Measurements from ENCODE around the gene LGI1.
A peak's percentile ranks its signal among the peaks of the same experiment; 100 is the strongest.
"Not testable (repeated sequence)": the region's sequence is repeated elsewhere in the genome, so short reads cannot be mapped to it uniquely, and the experiment has no call there.

The LGI1 gene

DNA sequence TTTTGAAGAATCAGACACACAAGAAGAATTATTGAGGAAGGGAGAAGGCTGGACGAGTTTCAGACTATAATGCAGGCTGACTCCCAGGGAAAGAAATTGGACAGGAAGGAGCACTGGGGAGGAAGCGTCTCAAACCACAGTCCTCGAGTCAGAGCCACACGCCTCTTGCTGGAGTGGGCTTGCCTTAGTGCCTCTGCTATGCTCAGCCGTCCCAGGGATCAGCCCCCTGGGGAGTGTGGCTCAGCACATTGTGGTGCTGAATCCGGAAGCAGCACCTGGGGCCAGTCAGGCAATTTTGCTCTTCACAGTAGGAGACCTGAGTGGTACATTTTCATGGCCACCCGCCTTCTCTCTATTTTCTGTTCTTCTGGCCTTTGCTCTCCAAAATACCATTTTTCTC lies 68.6 kb downstream of the LGI1 start:
- ATAC-seq (ENCODE audit: low read depth) (0 out of 3 replicates have a peak, but pooled peaks have one; percentile 19), DNase-seq (ENCODE audit: low spot score) (no peak)
- H3K9me3 ChIP-seq (ENCODE audit: severe bottlenecking): no peaks in the 10 kb centered on the region

DNA sequence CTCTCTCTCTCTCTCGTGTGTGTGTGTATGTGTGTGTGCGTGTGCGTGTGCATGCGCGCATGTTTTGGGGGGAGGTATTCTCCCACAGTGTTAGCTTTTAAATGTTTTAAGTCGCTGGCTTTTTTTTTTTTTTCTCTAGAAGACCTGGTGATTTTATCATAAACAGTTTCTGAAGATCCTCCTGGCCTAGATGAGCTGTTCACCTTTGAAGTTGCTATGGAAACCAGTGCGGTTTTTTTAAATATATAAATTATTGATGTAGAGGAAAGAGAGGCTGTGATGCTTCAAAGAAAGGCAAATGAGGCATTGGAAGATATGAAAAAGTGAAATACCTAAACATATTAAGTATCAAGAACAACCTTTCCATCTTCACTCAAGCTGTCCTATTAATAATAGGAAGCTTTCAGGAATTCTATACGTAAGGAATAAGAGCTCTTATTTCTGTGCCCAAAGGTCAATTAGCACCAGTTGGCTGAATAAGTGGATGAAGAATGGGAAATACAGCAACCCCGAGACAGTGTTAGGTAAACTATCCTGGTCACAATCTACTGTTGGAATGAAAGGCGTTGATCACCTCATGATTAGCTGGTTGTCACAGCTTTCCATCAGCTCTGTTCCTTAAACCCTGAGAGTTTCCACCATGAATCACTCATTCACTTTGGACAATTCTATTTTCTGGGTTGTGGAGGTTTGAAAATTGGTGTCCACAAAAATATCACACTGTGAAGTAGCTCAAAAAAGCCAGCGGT lies 69.5 kb downstream of the LGI1 start:
- ATAC-seq (ENCODE audit: low read depth): no peak

More for the DNA sequence above, 68.6 kb downstream of the LGI1 start:
- no peaks in the 10 kb centered on the region for H3K4me1 ChIP-seq (ENCODE audit: insufficient read depth, poor library complexity, severe bottlenecking)
- no peaks in the 10 kb centered on the region for H3K36me3 ChIP-seq (ENCODE audit: low read depth)
- no peak overlapping the region for H3K4me3 ChIP-seq (ENCODE audit: severe bottlenecking)
- no peaks in the 10 kb centered on the region for H3K27me3 ChIP-seq (ENCODE audit: insufficient read depth, poor library complexity, severe bottlenecking)
- no peak overlapping the region for H3K27ac ChIP-seq (ENCODE audit: poor library complexity, severe bottlenecking)
- TF ChIP-seq CTCF (IDR thresholded peaks at IDR 0.05; ENCODE audit: poor library complexity, severe bottlenecking): no peak

DNA sequence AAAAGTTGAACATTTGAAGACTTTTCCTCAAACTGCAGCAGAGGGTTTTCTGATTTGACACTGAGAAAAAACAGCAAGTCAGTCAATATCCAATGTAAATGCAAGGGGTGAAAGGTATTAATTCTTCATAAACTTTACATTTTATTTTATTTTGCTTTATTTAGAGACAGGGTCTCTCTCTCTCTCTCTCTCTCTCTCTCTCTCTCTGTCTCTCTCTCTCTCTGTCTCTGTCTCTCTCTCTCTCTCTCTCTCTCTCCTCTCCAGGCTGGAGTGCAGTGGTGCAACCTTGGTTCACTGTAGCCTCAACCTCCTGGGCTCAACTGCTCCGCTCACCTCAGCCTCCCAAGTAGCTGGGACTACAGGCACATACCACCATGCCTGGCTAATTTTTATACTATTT lies 73.3 kb downstream of the LGI1 start:
- DNase-seq (ENCODE audit: low spot score); H3K36me3 ChIP-seq (ENCODE audit: low read depth); H3K27me3 ChIP-seq (ENCODE audit: insufficient read depth, poor library complexity, severe bottlenecking); H3K4me1 ChIP-seq (ENCODE audit: insufficient read depth, poor library complexity, severe bottlenecking); ATAC-seq (ENCODE audit: low read depth); H3K4me3 ChIP-seq (ENCODE audit: severe bottlenecking); H3K9me3 ChIP-seq (ENCODE audit: severe bottlenecking); H3K27ac ChIP-seq (ENCODE audit: poor library complexity, severe bottlenecking): not testable (repeated sequence)

More for the DNA sequence above, 69.5 kb downstream of the LGI1 start:
- H3K36me3 ChIP-seq (ENCODE audit: low read depth): no peaks in the 10 kb centered on the region
- H3K4me1 ChIP-seq (ENCODE audit: insufficient read depth, poor library complexity, severe bottlenecking): no peaks in the 10 kb centered on the region
- no peak overlapping the region for H3K27ac ChIP-seq (ENCODE audit: poor library complexity, severe bottlenecking)
- DNase-seq (ENCODE audit: low spot score): no peak
- no peak for TF ChIP-seq CTCF (IDR thresholded peaks at IDR 0.05; ENCODE audit: poor library complexity, severe bottlenecking)
- no peaks in the 10 kb centered on the region for H3K27me3 ChIP-seq (ENCODE audit: insufficient read depth, poor library complexity, severe bottlenecking)
- H3K9me3 ChIP-seq (ENCODE audit: severe bottlenecking): no peaks in the 10 kb centered on the region
- no peak overlapping the region for H3K4me3 ChIP-seq (ENCODE audit: severe bottlenecking)

DNA sequence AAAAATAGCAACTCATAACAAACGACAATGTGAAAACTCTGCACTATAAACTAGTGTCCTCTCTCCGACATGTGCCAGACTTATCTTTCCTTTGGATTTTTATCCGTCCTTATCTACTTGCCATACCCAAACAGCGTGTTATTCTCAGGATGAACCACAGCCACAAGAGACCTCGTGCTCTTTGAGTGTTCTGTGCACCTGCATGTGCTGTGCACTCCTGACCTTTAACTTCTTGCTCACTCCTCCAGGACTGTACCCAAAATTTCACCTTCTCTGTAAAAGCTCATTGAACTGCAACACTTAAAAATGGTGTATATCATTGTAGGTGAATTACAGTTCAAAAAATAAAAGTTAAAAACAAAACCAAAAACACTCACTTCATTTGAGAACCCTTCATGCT lies 78.0 kb downstream of the LGI1 start:
- no peak overlapping the region for H3K27ac ChIP-seq (ENCODE audit: poor library complexity, severe bottlenecking)
- DNase-seq (ENCODE audit: low spot score): no peak
- H3K36me3 ChIP-seq (ENCODE audit: low read depth): no peaks in the 10 kb centered on the region
- ATAC-seq (ENCODE audit: low read depth): no peak
- H3K27me3 ChIP-seq (ENCODE audit: insufficient read depth, poor library complexity, severe bottlenecking): no peaks in the 10 kb centered on the region
- no peaks in the 10 kb centered on the region for H3K4me1 ChIP-seq (ENCODE audit: insufficient read depth, poor library complexity, severe bottlenecking)
- no peak for TF ChIP-seq CTCF (IDR thresholded peaks at IDR 0.05; ENCODE audit: poor library complexity, severe bottlenecking)
- no peak overlapping the region for H3K4me3 ChIP-seq (ENCODE audit: severe bottlenecking)
- no peaks in the 10 kb centered on the region for H3K9me3 ChIP-seq (ENCODE audit: severe bottlenecking)

DNA sequence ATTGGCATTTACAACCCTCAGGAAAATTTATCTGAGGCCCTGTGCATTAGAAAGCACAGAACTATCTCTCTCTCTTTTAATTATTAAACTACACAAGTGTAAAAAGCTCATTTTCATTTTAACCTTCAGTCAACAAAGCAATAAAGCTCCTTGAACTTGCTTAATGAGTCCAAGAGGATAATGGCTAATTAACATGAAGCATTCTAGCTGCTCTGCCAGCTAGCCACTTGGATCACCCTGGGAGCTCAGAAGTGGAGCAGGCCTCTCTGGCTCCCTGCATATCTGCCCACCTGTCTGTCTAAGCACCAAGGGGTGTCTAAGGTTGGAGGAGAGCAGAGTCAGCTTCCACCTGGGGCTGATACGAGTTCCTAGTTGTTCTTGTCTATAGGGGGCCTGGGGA lies 80.1 kb downstream of the LGI1 start:
- Histone ChIP-seq H3K4me3 (ENCODE audit: severe bottlenecking) (no peak overlapping the region), H3K27me3 (ENCODE audit: insufficient read depth, poor library complexity, severe bottlenecking) (no peaks in the 10 kb centered on the region), H3K9me3 (ENCODE audit: severe bottlenecking) (no peaks in the 10 kb centered on the region), H3K27ac (ENCODE audit: poor library complexity, severe bottlenecking) (no peak overlapping the region), H3K4me1 (ENCODE audit: insufficient read depth, poor library complexity, severe bottlenecking) (no peaks in the 10 kb centered on the region), H3K36me3 (ENCODE audit: low read depth) (no peaks in the 10 kb centered on the region)
- ATAC-seq (ENCODE audit: low read depth) (no peak), DNase-seq (ENCODE audit: low spot score) (no peak)
- TF ChIP-seq CTCF (IDR thresholded peaks at IDR 0.05; ENCODE audit: poor library complexity, severe bottlenecking): no peak

Data from RWPE2 (cell line).